ENCODE measurements around the gene FBXO36.
"Not testable (repeated sequence)": the region's sequence is repeated elsewhere in the genome, so short reads cannot be mapped to it uniquely, and the experiment has no call there.

Gene FBXO36

DNA sequence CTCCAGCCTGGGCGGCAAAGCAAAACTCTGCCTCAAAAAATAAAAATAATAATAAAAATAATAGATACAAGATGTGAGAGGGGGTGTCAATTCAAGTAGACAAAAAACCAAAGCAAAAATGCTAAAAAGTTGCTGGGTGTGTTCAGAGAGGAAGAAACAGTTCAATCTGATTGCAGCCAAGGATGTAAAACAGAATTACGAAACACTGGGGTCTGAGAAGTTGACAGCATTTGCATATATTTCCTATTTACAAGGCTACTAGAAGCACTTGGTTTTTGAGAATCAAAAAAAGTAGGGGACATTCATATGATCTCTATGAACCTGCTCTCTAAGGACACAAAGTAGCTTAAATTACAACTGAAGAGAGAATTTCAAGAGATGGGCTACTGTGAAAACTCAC, 8.1 kb upstream of the FBXO36 start:
- no peak for DNase-seq

DNA sequence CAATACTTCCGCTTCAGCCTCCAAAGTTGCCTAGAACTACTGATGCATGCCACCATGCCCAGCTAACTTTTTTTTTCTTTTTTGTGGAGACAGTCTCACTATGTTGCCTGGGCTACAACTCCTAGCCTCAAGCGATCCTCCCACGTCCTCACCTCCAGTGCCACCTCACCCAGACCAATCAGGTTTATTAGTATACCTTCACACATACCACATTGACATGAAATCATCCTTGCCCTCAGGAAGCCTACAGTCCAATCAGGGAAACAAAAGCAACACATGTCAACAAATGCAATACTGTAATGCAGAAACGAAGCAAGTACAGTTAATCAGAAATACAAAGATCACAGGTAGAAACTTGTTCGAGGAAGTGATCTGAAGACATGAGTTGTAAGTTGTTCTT, 4.5 kb upstream of the FBXO36 start:
- DNase-seq, result no peak

GRCh38 chr2:229920011-229920641, 2.2 kb upstream of the FBXO36 start:
- DNase-seq, result peak; percentile 30

- peak; percentile 75 for DNase-seq
Observed at GRCh38 chr2:229921101-229921891, 1.0 kb upstream of the FBXO36 start.

- peak; percentile 90 for DNase-seq
Observed at GRCh38 chr2:229921892-229922448, 333 bp upstream of the FBXO36 start, which contains the start of gene TRIP12. Gene TRIP12, minus strand, starts transcription at chr2:229922009. Its CDS starts 41,930 bp downstream, at chr2:229880079.

DNA sequence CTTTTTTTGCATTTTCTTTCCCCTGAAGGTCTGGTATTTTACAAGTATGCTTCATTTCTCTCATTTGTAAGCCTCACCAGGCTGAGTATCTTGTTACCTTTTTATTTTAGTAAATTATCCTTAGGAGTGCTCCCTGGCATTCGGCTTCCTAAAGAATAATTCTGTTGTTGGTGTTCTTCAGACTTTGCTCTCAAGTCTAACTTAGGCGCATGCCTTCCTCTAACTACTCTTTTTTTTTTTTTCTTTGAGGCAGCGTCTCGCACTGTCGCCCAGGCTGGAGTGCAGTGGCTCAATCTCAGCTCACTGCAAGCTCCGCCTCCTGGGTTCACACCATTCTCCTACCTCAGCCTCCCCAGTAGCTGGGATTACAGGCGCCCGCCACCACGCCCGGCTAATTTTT, 2.2 kb downstream of the FBXO36 start:
- DNase-seq, result not testable (repeated sequence)

GRCh38 chr2:229925201-229925600, 2.9 kb downstream of the FBXO36 start:
- no peak for DNase-seq

DNA sequence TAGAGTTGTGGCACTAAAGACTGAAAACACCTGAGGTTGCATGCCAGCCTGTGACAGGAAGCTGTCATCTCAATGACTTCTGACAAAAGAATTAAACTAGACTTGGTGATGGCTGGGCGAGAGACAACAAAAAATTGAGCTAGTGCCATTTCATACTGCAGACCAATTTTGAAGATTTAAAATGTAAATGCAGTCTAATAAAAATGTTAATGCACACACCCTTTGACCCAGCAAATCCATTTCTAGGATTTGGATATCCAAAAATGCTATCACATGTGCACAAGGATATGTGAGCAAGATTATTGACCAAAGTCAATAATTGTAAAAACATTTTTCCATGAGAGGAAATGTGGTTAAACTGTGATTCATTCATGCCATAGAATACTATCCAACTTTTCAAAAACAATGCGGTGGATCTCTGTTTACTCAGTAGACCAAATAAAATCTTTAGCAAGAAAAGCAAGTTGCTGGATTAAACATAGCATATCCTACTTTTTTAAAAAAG, 5.6 kb downstream of the FBXO36 start:
- DNase-seq, result no peak

DNA sequence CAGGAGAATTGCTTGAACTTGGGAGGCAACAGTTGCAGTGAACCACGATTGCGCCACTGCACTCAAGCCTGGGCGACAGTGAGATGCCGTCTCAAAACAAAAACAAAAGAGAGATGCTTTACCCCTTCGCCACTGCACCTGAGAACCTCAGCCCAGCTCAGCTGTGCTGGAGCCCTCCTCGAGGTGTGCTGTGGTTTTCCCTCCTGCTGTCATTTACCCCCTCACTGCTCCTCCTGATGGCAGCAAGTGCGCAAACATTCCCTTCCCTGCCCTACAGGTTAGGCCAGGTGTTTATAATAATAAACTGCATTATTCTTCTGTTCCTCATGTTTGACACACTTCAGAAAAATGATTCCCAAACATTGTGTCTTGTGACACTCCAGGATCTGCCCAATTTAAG, 8.4 kb downstream of the FBXO36 start:
- DNase-seq, result no peak

- no peak for DNase-seq
Observed at GRCh38 chr2:229931241-229931640, 8.9 kb downstream of the FBXO36 start.

GRCh38 chr2:229937537-229937936, 15.2 kb downstream of the FBXO36 start:
- no peak for DNase-seq

DNA sequence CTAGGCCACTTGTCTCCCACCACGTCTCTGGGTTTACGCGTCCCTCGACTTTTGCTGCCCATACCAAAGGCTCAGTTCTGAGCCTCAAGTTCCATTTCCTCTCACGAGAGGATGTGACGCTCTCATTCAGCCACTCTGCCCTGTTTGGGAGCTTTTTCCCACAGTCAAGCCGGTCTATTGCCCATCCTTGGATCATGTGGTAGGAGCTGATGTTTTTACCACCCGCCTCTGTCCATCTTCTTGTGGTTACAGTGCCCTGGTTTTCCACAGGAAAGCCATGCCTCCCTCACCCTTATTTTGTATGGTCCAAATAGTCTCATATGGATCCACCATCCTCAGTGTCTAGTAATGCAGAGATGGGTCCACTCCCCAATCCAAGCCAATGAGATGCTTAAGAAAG, 20.4 kb downstream of the FBXO36 start:
- no peak for DNase-seq

DNA sequence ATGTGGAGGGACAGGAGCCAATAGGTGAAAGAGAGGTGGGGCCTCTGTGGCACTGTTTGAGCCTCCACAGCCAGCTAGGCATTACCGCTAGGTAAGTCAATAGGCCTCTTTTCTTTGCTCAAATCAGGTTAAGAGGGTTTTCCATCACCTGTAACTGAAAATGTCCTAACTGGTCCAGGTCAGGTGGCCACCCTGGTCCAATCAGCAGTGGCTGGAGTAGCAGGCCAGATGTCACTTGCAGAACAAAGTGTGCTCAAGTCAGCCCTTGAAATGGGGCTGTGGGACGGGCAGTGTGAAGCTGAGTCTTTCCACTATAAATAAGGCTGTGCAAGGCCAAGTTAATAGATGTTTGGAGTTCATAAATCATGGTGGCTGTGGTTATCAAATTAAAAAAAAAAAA, 20.9 kb downstream of the FBXO36 start:
- no peak for DNase-seq

- no peak for DNase-seq
Observed at GRCh38 chr2:229943770-229944449, 21.6 kb downstream of the FBXO36 start.

- no peak for DNase-seq
Observed at GRCh38 chr2:229945975-229946374, 23.7 kb downstream of the FBXO36 start.

DNA sequence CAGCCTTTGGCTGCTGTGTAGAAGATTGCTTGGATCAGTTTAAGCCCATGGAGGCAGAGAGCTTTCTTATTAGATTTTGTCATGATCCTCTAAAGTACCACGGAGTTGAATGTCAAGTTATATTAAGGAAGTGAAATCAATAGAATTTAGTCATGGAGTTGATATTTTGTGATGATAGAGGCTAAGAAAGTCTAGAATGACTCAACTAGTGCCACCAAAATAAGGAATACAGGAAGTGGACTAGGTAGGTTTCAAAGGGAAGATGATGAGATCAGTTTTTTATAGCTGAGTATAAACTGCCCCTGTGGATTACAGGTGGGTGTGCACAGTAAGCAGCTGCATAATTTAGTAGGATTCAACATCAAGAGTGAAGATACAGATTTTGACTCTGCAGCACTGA, 25.2 kb downstream of the FBXO36 start:
- DNase-seq, result no peak

DNA sequence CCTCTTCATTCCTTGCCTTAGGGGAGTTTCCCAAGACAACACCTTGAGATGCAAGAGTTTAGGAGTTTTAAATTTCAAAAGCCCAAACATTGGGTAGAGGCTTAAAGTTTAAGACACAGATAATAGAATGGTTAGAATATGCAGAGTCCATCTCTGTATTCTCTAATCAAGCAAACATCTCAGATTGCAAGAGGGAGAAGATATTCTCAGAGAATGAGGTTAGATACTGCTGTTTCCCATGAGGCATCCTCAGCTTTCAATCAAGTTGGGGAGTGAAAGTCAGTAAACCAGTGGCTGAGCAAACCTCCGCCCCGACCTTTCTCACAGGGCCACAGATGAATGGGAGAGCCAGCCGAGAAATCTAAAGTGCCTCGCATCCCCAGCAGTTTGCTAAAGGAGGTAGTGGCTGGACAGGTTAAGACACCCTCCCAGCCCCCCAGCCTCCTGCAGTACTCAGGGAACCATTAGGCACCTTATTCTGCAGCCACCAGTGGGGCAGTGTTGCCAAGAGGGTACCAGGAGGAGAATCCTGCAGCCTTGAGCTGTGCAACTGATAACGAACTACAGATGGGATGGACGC, 30.0 kb downstream of the FBXO36 start:
- no peak for DNase-seq

DNA sequence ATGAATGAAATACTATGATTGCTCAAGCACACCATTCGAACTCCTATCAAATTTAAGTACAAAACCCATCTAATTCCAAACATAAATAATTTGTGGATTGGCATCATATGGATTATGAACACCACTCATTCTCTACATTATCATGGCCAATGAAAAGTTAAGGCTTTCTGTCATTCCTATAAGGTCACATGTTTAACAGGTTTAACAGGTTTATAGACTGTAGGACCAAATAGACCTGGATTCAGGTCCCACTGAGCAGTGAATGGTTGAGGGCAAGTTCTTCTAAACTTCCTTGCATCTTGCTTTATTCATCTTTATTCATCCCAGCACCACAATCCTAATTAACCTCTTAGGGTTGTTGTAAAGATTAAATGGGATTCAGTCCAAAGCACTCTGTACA, 33.4 kb downstream of the FBXO36 start:
- DNase-seq, result no peak

- DNase-seq, result no peak
Observed at GRCh38 chr2:229956491-229956890, 34.2 kb downstream of the FBXO36 start.

DNA sequence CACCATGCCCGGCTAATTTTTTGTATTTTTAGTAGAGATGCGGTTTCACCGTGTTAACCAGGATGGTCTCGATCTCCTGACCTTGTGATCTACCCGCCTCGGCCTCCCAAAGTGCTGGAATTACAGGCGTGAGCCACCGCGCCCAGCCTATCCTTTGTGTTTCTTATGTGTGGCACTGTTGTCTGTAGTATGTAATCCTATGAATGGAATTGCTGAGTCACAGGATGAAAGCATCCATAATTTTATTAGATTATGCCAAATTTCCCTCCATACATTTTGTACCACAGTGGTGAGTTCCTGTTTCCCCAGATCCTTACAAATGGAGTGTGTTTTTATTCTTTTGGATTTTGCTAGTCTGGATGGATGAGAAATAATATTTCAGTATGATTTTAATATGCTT, 41.3 kb downstream of the FBXO36 start:
- not testable (repeated sequence) for DNase-seq

DNA sequence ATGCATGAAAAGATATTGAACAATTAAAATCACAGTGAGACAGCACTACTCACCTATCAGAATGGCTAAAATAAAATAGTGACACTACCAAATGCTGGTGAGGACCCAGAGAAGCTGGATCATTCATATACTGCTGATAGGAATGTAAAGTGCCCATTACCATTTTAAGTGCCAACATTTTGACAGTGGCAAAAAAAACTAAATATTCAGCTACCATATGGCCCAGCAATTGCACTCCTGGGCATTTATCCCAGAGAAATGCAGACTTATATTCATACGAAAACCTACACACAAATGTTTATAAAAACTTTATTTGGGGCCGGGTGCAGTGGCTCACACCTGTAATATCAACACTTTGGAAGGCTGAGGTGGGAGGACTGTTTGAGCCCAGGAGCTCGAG, 47.6 kb downstream of the FBXO36 start:
- no peak for DNase-seq

GRCh38 chr2:229970406-229970805, 48.1 kb downstream of the FBXO36 start:
- DNase-seq, result no peak

GRCh38 chr2:229971298-229971790, 49.0 kb downstream of the FBXO36 start:
- no peak for DNase-seq
